Aorta (tissue), 5 donors: ENCODE data around the gene FRMPD3. TPM values are rescaled to one million over a fixed set of nuclear protein-coding genes. Genes with fewer than 3 reads are reported as not detected.

Experiments
- ATAC-seq: fragments of 200-7000 bp; cut with Tn5 transposase; one replicate; pipeline ENCODE4 v1.9.1; 2022; ENCODE audit warnings: moderate library complexity; ENCODE audit not compliant: low FRiP score
- DNase-seq, 2 donors: peaks; one replicate each; pipeline ENCODE4 v3.0.0-alpha.2; 2020
- H3K27ac ChIP-seq, 2 donors: one replicate each; pipeline ENCODE4 v1.5.1; 2013; ENCODE audit warnings: low read length in 2 of 2, mild to moderate bottlenecking in 2 of 2, moderate library complexity in 2 of 2, control low read depth in 1 of 2, inconsistent platforms in 1 of 2, low read depth in 1 of 2
- H3K27me3 ChIP-seq, 2 donors: one replicate each; pipeline ENCODE4 v1.6.1; 2013; ENCODE audit warnings: control low read depth in 1 of 2, low read length in 1 of 2, mild to moderate bottlenecking in 1 of 2, moderate library complexity in 1 of 2; ENCODE audit not compliant: insufficient read depth in 2 of 2, control insufficient read depth in 1 of 2
- H3K36me3 ChIP-seq, 2 donors: one replicate each; pipeline ENCODE4 v1.6.1; 2013; ENCODE audit warnings: control low read depth in 1 of 2, low read length in 1 of 2, mild to moderate bottlenecking in 1 of 2; ENCODE audit not compliant: insufficient read depth in 2 of 2, control insufficient read depth in 1 of 2
- H3K4me1 ChIP-seq, 2 donors: one replicate each; pipeline ENCODE4 v1.6.1; 2013; ENCODE audit warnings: low read length in 2 of 2, control low read depth in 1 of 2, mild to moderate bottlenecking in 1 of 2, moderate library complexity in 1 of 2; ENCODE audit not compliant: insufficient read depth in 2 of 2, control insufficient read depth in 1 of 2
- H3K4me3 ChIP-seq, 2 donors: one replicate each; pipeline ENCODE4 v1.5.1; 2013; ENCODE audit warnings: low read length in 2 of 2, control low read depth in 1 of 2, mild to moderate bottlenecking in 1 of 2
- H3K9me3 ChIP-seq: one replicate; pipeline ENCODE4 v1.6.1; 2013; ENCODE audit warnings: mild to moderate bottlenecking, low read length; ENCODE audit not compliant: control insufficient read depth
- WGBS, 2 donors: extraction: QIAGEN DNeasy Blood & Tissue Kit; methylation state at CpG; one replicate each; pipeline ENCODE4 v1.1.7; 2013; 5-methylcytosine and 5-hydroxymethylcytosine counted together
- intact Hi-C, 2 donors: fragments of 100-400 bp; cut with DNase I; formaldehyde crosslinking; loops; one replicate each; pipeline versions ENCODE4 v1.14.2 to v1.15.0; 2022
- polyA plus RNA-seq, 2 donors: library from polyadenylated mRNA; stranded (reverse); fragments of 200-250 nt; gene quantifications; one replicate each; pipeline ENCODE4 v1.2.3, GENCODE V29; 2013
- total RNA-seq, 2 donors: library from RNA; stranded (reverse); fragmentation: NEBNext Ultra II Directional; extraction: Animal tissue kit (Norgen Biotek cat#: 25700); gene quantifications; one replicate each; pipeline ENCODE4 v1.2.1, GENCODE V29; 2021
- donor health status: healthy with polysubstance abuse.
- donor health status: Bipolar disorder and iron deficiency.
- donor health status: DM: no; HTN: no; CAD: no.
- donor health status: DM: no; HTN: no; CAD: no.
- donor health status: DM: yes; HTN: yes; CAD: no.

The FRMPD3 gene
- total and polyA plus RNA-seq, 4 donors, result 0.19 to 1.2 TPM; not detected in 2

- ATAC-seq (no peak), DNase-seq (no peak)
- intact Hi-C loops, result no loop called here
- Histone ChIP-seq H3K4me1 (no peaks in the 10 kb centered on the region), H3K4me3 (no peak overlapping the region), H3K9me3 (no peaks in the 10 kb centered on the region), H3K27me3 (no peaks in the 10 kb centered on the region), H3K36me3 (no peaks in the 10 kb centered on the region), H3K27ac (no peak overlapping the region)
- WGBS, 2 donors, result 78 to 95% methylated on average over 1 of the region's 1 CpG
Observed at GRCh38 chrX:107445631-107446030, 3.8 kb upstream of the FRMPD3 start.

GRCh38 chrX:107447642-107448041, 1.8 kb upstream of the FRMPD3 start:
- ATAC-seq, result no peak
- no peak overlapping the region for H3K4me3 ChIP-seq
- H3K36me3 ChIP-seq, result no peaks in the 10 kb centered on the region
- intact Hi-C loops, result no loop called here
- no peaks in the 10 kb centered on the region for H3K9me3 ChIP-seq
- H3K27me3 ChIP-seq, result no peaks in the 10 kb centered on the region
- no peak overlapping the region for H3K27ac ChIP-seq
- no peak for DNase-seq
- H3K4me1 ChIP-seq, result no peaks in the 10 kb centered on the region

GRCh38 chrX:107448625-107448997, 841 bp upstream of the FRMPD3 start:
- H3K36me3 ChIP-seq, result no peaks in the 10 kb centered on the region
- H3K27ac ChIP-seq, result no peak overlapping the region
- intact Hi-C loops, result no loop called here
- no peaks in the 10 kb centered on the region for H3K27me3 ChIP-seq
- DNase-seq (no peak), ATAC-seq (no peak)
- H3K4me3 ChIP-seq, result no peak overlapping the region
- H3K4me1 ChIP-seq, result no peaks in the 10 kb centered on the region
- no peaks in the 10 kb centered on the region for H3K9me3 ChIP-seq
- WGBS, 2 donors, result 33 to 42% methylated on average over 6 of the region's 6 CpGs

- no peak for DNase-seq
- H3K27me3 ChIP-seq, result no peaks in the 10 kb centered on the region
- no peaks in the 10 kb centered on the region for H3K36me3 ChIP-seq
- no peaks in the 10 kb centered on the region for H3K4me1 ChIP-seq
- WGBS, 2 donors, result 19 to 26% methylated on average over 19 of the region's 19 CpGs
- no peak overlapping the region for H3K27ac ChIP-seq
- ATAC-seq, result no peak
- intact Hi-C loops, result no loop called here
- no peaks in the 10 kb centered on the region for H3K9me3 ChIP-seq
- no peak overlapping the region for H3K4me3 ChIP-seq
Observed at GRCh38 chrX:107450823-107451509, 1.5 kb downstream of the FRMPD3 start.

DNA sequence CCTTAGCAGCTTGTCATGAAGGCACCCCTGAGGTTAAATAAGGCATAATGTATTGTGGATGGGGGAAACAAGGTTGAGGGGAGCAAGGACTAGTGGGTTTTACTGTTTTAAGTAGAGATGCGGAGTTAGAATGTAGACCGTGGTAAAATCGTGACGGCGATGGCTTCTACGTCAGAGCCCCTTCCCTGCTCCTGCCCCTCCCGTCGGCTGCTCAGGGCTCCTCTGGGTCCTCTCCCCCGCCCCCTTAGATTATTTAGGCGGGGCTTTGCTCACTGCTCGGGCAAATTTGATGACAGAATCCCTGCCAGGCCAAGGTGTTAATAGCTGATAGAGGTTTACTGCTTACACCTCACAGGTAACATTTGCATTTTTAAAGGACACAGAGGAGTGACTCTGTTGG, 2.3 kb downstream of the FRMPD3 start:
- DNase-seq (no peak), ATAC-seq (no peak)
- H3K4me3 ChIP-seq, result no peak overlapping the region
- H3K27ac ChIP-seq, result no peak overlapping the region
- WGBS, 2 donors, result 35 to 60% methylated on average over 11 of the region's 11 CpGs
- no peaks in the 10 kb centered on the region for H3K27me3 ChIP-seq
- intact Hi-C loops, result no loop called here
- H3K9me3 ChIP-seq, result no peaks in the 10 kb centered on the region
- no peaks in the 10 kb centered on the region for H3K36me3 ChIP-seq
- no peaks in the 10 kb centered on the region for H3K4me1 ChIP-seq

DNA sequence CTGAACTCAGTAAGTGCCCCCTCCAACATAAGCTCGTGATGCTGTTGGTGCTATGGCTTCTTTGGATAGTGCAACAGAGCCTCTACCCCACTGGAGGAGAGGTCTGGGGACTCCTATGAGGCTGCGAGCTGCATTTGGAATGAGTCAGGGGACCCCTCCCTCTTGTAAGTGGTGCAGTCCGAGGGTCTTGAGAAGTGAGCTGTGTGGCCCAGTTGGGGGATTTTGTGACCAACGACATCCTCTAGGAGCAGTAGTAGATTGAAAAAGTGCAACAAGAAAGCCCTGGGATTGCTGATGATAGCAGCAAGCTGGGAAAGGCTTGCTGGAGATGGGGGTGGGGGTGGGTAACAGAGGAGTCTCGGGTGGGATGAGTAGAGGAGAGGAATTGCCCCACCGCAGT, 3.1 kb downstream of the FRMPD3 start:
- WGBS, 2 donors, result 30 to 35% methylated on average over 6 of the region's 6 CpGs
- DNase-seq, result no peak
- no peaks in the 10 kb centered on the region for H3K27me3 ChIP-seq
- H3K4me3 ChIP-seq, result no peak overlapping the region
- H3K36me3 ChIP-seq, result no peaks in the 10 kb centered on the region
- H3K4me1 ChIP-seq, result no peaks in the 10 kb centered on the region
- intact Hi-C loops, result no loop called here
- ATAC-seq, result no peak
- no peak overlapping the region for H3K27ac ChIP-seq
- no peaks in the 10 kb centered on the region for H3K9me3 ChIP-seq

- H3K4me1 ChIP-seq, result no peaks in the 10 kb centered on the region
- DNase-seq, result no peak
- no peaks in the 10 kb centered on the region for H3K27me3 ChIP-seq
- intact Hi-C loops, result no loop called here
- H3K4me3 ChIP-seq, result no peak overlapping the region
- no peak for ATAC-seq
- no peak overlapping the region for H3K27ac ChIP-seq
- H3K9me3 ChIP-seq, result no peaks in the 10 kb centered on the region
- no peaks in the 10 kb centered on the region for H3K36me3 ChIP-seq
Observed at GRCh38 chrX:107454302-107454701, 4.8 kb downstream of the FRMPD3 start.

- Histone ChIP-seq H3K27ac (no peak overlapping the region), H3K4me3 (no peak overlapping the region), H3K36me3 (no peaks in the 10 kb centered on the region), H3K9me3 (no peaks in the 10 kb centered on the region), H3K4me1 (no peaks in the 10 kb centered on the region), H3K27me3 (no peaks in the 10 kb centered on the region)
- intact Hi-C loops, result no loop called here
- ATAC-seq, result no peak
- no peak for DNase-seq
- 79 to 92% methylated on average over 1 of the region's 1 CpG for WGBS, 2 donors
Observed at GRCh38 chrX:107457289-107457688, 7.8 kb downstream of the FRMPD3 start.

DNA sequence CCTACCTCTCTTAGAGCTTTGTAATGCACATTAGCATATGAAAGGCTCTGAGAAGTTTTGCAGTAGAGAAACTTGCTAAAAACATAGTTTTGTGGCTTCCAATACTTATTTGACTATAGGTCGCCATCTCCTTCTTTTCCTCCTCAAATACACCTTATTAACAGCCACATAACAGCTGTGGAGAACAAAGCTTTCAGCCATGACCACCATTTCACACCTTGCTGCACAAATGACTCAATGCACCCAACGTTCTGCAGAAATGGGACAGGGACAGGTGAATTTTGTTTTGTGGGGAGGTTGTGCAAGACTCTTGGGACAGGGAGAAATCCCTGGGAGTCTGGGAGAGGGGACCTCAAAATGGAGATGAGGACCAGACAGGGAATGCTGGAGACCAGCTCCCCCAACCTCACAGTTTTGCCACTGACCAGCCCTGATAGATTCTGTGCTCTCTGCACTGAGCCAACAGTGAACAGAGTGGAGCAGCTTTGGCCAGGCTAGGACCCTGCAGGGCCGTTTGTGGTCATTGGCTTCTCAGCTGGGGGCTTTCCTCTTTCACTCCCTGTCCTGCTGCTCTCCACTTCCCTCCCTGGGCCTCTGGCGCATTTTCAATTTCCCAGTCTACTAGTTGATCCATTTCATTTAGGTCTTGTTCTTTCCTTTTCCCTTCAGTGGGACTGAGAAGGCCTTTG, 16.6 kb downstream of the FRMPD3 start:
- ATAC-seq (no peak), DNase-seq (no peak)
- intact Hi-C loops, result no loop called here
- H3K27me3 ChIP-seq, result no peaks in the 10 kb centered on the region
- H3K4me3 ChIP-seq, result no peak overlapping the region
- no peaks in the 10 kb centered on the region for H3K4me1 ChIP-seq
- no peaks in the 10 kb centered on the region for H3K36me3 ChIP-seq
- 50 to 73% methylated on average over 4 of the region's 4 CpGs for WGBS, 2 donors
- no peaks in the 10 kb centered on the region for H3K9me3 ChIP-seq
- no peak overlapping the region for H3K27ac ChIP-seq
